Activated CD4-positive, alpha-beta memory T cell treated with anti-CD3 and anti-CD28 coated beads for 36 hours (primary cell): Measurements from ENCODE around the gene NPR1. TPM values are rescaled to one million over a fixed set of nuclear protein-coding genes. Genes with fewer than 3 reads are reported as not detected.

Experiments
- CTCF ChIA-PET: fragments of 350-600 bp; sonication (Branson Sonifier 250); formaldehyde crosslinking; loops from one replicate; lab custom pipeline; 2021; ENCODE audit warnings: antibody characterized with exemption, inconsistent platforms; lab: Charles Lee
- POLR2A ChIA-PET: fragments of 350-600 bp; sonication (Branson Sonifier 250); formaldehyde crosslinking; loops from one replicate; lab custom pipeline; 2021; ENCODE audit warnings: antibody characterized with exemption; lab: Charles Lee
- DNase-seq: peaks from one replicate; pipeline ENCODE4 v3.0.0-alpha.2; 2020
- H3K27ac Mint-ChIP-seq: one replicate; pipeline ENCODE4 v1.8.0; 2021; ENCODE audit warnings: mixed read lengths
- H3K27me3 Mint-ChIP-seq: one replicate; pipeline ENCODE4 v1.8.0; 2021; ENCODE audit warnings: mixed read lengths
- H3K36me3 Mint-ChIP-seq: one replicate; pipeline ENCODE4 v1.8.0; 2021; ENCODE audit warnings: mixed read lengths
- H3K4me1 Mint-ChIP-seq: one replicate; pipeline ENCODE4 v1.8.0; 2021; ENCODE audit warnings: low read depth, mixed read lengths
- H3K4me3 Mint-ChIP-seq: one replicate; pipeline ENCODE4 v1.8.0; 2021; ENCODE audit warnings: mild to moderate bottlenecking, mixed read lengths
- H3K9me3 Mint-ChIP-seq: one replicate; pipeline ENCODE4 v1.8.0; 2021; ENCODE audit warnings: mixed read lengths
- intact Hi-C: fragments of 100-400 bp; cut with micrococcal nuclease; formaldehyde crosslinking; loops from one replicate; pipeline ENCODE4 v1.15.1; 2023
- microRNA-seq: library from miRNA; unstranded; fragments of <30 nt; microRNA quantifications from one replicate; pipeline ENCODE4 v1.2.0, GENCODE V29; 2022; ENCODE audit warnings: borderline number of aligned reads, borderline microRNAs expressed, borderline replicate concordance
- total RNA-seq, 2 experiments: library from RNA; stranded (reverse); gene quantifications; one replicate each; pipeline ENCODE4 v1.2.3, GENCODE V29; 2021

NPR1 gene
- total RNA-seq, 2 experiments from 2014 or later: 0.05 to 0.07 TPM

GRCh38 chr1:153733970-153734369 lies 55.5 kb downstream of the NPR1 start:
- POLR2A ChIA-PET: interaction anchor here (0.5 kb wide), 1 partner anchor 66 kb away, joined by 3 read pairs; no protein-coding TSS in a partner anchor

GRCh38 chr1:153734396-153735089 lies 56.1 kb downstream of the NPR1 start:
- intact Hi-C loops: no loop called here
- H3K4me3 Mint-ChIP-seq: no peak overlapping the region
- CTCF ChIA-PET: interaction anchor here (1.5 to 1.8 kb wide), 2 partner anchors 14 kb away, joined by 5 to 8 read pairs; no protein-coding TSS in a partner anchor
- POLR2A ChIA-PET: no interaction called here
- H3K4me1 Mint-ChIP-seq: peaks cover 37% of the 10 kb centered on the region
- no peak for DNase-seq
- no peak overlapping the region for H3K27ac Mint-ChIP-seq
- H3K27me3 Mint-ChIP-seq: no peaks in the 10 kb centered on the region
- no peaks in the 10 kb centered on the region for H3K9me3 Mint-ChIP-seq
- H3K36me3 Mint-ChIP-seq: peaks cover 11% of the 10 kb centered on the region

More at GRCh38 chr1:153733970-153734369, 55.5 kb downstream of the NPR1 start:
- peaks cover 11% of the 10 kb centered on the region for H3K36me3 Mint-ChIP-seq
- DNase-seq: no peak
- no peak overlapping the region for H3K4me3 Mint-ChIP-seq
- H3K27me3 Mint-ChIP-seq: no peaks in the 10 kb centered on the region
- H3K4me1 Mint-ChIP-seq: peaks cover 43% of the 10 kb centered on the region
- no peak overlapping the region for H3K27ac Mint-ChIP-seq
- no peaks in the 10 kb centered on the region for H3K9me3 Mint-ChIP-seq
- intact Hi-C loops: no loop called here
- CTCF ChIA-PET: interaction anchor here (1.5 kb wide), 1 partner anchor 15 kb away, joined by 5 read pairs; no protein-coding TSS in a partner anchor

DNA sequence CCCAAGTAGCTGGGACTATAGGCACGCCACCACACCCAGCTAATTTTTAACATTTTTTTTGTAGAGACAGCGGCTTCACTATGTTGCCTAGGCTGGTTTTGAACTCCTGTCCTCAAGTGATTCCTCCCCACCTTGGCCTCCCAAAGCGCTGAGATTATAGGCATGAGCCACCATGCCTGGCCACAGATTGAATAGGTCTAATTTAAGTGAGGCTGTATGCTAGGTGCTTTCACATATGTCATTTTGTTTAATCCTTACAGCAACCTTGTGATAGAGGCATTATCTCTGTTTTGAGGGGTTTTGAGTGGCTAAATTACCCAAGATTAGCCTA lies 56.6 kb downstream of the NPR1 start:
- CTCF ChIA-PET: interaction anchor here (0.6 to 1.8 kb wide), 2 partner anchors 14 to 177 kb away, joined by 3 to 8 read pairs; no protein-coding TSS in a partner anchor
- peaks cover 11% of the 10 kb centered on the region for H3K36me3 Mint-ChIP-seq
- intact Hi-C loops: no loop called here
- no peak for DNase-seq
- H3K4me3 Mint-ChIP-seq: no peak overlapping the region
- H3K27me3 Mint-ChIP-seq: no peaks in the 10 kb centered on the region
- POLR2A ChIA-PET: no interaction called here
- no peak overlapping the region for H3K27ac Mint-ChIP-seq
- H3K9me3 Mint-ChIP-seq: no peaks in the 10 kb centered on the region
- peaks cover 33% of the 10 kb centered on the region for H3K4me1 Mint-ChIP-seq

DNA sequence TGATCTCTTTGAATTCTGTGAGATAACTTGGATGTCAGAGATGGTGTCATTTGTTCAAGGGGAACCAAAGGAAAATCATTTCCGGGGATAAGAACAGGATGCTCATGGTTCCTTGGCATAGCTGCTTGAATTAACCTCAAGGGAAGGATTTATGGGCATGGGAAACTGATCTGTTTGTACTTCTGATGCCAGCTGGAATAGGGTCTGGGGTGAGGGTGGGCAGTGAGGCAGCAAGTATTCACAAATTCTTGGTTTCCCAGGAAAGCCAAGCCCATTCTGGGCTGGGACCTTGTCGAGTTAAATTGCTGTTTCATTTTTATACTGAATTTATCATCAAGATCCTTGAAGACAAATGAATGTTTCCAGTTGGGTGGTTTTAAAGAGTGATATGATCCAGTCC lies 63.5 kb downstream of the NPR1 start:
- intact Hi-C loops: no loop called here
- no peak for DNase-seq
- Mint-ChIP-seq H3K4me1 (peaks cover 21% of the 10 kb centered on the region), H3K36me3 (peaks cover 34% of the 10 kb centered on the region), H3K27me3 (no peaks in the 10 kb centered on the region), H3K9me3 (no peaks in the 10 kb centered on the region), H3K27ac (no peak overlapping the region), H3K4me3 (no peak overlapping the region)
- POLR2A ChIA-PET: no interaction called here
- CTCF ChIA-PET: interaction anchor here (2.0 kb wide), 1 partner anchor 64 kb away, joined by 6 read pairs; the partner anchor contains the start of gene NPR1

GRCh38 chr1:153742411-153743142 lies 64.1 kb downstream of the NPR1 start:
- Mint-ChIP-seq H3K4me1 (peaks cover 21% of the 10 kb centered on the region), H3K27ac (no peak overlapping the region), H3K4me3 (no peak overlapping the region), H3K9me3 (no peaks in the 10 kb centered on the region), H3K36me3 (peaks cover 33% of the 10 kb centered on the region), H3K27me3 (no peaks in the 10 kb centered on the region)
- POLR2A ChIA-PET: no interaction called here
- DNase-seq: no peak
- intact Hi-C loops: no loop called here
- CTCF ChIA-PET: interaction anchor here (2.0 kb wide), 1 partner anchor 65 kb away, joined by 6 read pairs; the partner anchor contains the start of gene NPR1

Small RNAs within 50 kb of the gene (microRNA-seq; reads per million reads assigned to microRNA genes)
- gene MIR8083: not detected

Other genes starting within 250 kb of the NPR1 start
- gene S100A7, start 218.0 kb upstream of the NPR1 start, total RNA-seq: not detected
- gene S100A6, start 142.7 kb upstream of the NPR1 start, total RNA-seq: 100 to 1,000 TPM; 503 to 513 TPM
- gene S100A5, start 137.8 kb upstream of the NPR1 start, total RNA-seq: 1 to 10 TPM; 3.3 to 4.0 TPM
- gene S100A4, start 132.9 kb upstream of the NPR1 start, total RNA-seq: 100 to 1,000 TPM; 352 to 382 TPM
- not detected for gene S100A3, start 129.4 kb upstream of the NPR1 start, total RNA-seq
- gene S100A2, start 112.8 kb upstream of the NPR1 start, total RNA-seq: 1 to 10 TPM; 3.5 to 5.3 TPM
- gene S100A16, start 65.6 kb upstream of the NPR1 start, total RNA-seq: not detected
- under 1 TPM; 0.26 to 0.46 TPM for gene S100A14, start 62.4 kb upstream of the NPR1 start, total RNA-seq
- gene S100A13, start 51.2 kb upstream of the NPR1 start, total RNA-seq: 10 to 100 TPM; 11.6 to 13.6 TPM
- gene S100A1, start 50.3 kb upstream of the NPR1 start, total RNA-seq: not detected
- 10 to 100 TPM; 92.5 to 94.7 TPM for gene CHTOP, start 44.6 kb upstream of the NPR1 start, total RNA-seq
- 10 to 100 TPM; 31.3 to 32.1 TPM for gene SNAPIN, start 20.0 kb upstream of the NPR1 start, total RNA-seq
- gene ILF2, start 7.7 kb upstream of the NPR1 start, total RNA-seq: 100 to 1,000 TPM; 315 to 323 TPM
- gene INTS3, start 49.4 kb downstream of the NPR1 start, total RNA-seq: 10 to 100 TPM; 45.5 to 47.7 TPM
- 1 to 10 TPM; 5.9 to 7.8 TPM for gene SLC27A3, start 96.7 kb downstream of the NPR1 start, total RNA-seq
- 10 to 100 TPM; 66.4 to 67.9 TPM for gene GATAD2B, start 244.3 kb downstream of the NPR1 start, total RNA-seq